GM21529 (cell line): ENCODE data around the gene SLC6A12.
"Not testable (repeated sequence)": the region's sequence is repeated elsewhere in the genome, so short reads cannot be mapped to it uniquely, and the experiment has no call there.

Experiments used
- ATAC-seq: cut with Tn5 transposase; IDR thresholded peaks from one replicate; pipeline ENCODE4 v1.9.1; 2021; ENCODE audit not compliant: unreplicated experiment

Gene SLC6A12

DNA sequence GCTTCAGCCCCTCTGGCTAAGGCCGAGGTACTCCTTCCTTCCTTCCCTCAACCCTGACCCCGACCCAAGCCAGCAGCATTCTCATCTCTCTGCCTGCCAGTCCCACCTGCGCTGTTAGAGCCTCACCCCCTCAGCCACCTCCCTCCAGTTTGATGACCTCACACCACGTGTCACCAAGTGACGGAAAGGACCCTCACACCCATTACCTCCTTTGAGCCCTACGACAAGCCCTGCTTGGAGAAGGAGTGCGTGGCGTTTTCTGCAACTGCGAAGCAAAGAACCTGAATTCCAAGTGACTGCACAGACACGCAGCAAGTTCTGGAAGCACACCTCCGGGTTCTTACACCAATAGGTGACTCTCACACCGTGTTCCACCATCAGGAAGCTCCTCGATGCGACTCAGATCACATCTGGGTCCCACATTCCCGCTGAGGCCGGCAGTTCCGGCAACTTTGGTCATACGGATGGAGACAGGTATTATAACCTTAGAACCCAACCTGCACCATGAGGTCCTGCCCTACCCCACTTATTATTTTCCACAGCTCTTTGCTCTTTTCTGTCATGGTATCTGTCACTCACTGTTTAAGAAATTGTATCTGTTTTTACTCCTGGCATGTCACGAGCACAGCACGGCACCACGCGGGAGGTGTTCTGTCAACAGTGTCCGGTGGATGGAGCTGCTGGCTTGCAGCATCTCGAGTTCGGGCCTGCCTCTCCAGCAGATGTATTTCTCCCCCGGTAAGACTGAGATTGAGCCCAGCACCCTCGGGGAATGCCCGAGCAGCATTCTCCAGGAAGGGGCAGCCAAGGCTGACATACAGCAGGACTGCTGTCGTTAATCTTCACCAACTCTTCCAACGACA is 5.0 kb upstream of the SLC6A12 start:
- ATAC-seq = no peak

DNA sequence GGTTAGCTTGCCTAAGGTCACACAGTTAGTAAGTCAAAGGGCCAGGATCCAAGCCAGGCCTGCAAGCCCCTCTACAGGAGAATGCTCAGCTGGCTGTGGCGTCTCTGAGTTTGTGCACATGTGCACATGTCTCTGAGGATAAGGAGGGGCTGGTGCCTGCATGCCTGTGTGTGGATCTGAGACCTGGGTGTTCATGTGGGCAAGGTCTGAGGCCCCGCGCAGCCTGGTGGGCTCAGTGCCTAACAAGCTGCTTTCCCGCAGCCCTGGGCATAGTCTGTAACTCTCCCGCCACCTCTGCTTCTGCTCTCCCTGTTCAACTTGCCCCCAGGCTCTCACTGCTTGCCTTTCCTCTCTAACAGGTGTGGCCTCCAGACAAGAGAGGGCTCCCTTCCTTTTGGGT is 4.3 kb upstream of the SLC6A12 start:
- no peak for ATAC-seq

DNA sequence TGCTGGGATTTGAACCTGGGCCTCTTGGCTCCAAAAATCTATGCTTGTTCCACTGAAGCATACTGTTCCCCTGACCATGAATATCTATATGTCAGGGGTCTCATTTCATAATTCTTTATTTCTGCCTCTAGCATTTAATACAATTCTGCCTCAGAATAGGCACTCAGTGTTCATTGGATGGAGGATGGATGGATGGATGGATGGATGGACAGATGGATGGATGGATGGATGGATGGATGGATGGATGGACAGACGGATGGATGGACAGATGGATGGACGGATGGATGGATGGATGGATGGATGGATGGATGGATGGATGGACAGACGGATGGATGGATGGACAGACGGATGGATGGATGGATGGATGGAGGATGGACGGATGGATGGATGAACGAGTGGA is 3.1 kb upstream of the SLC6A12 start:
- ATAC-seq = not testable (repeated sequence)

DNA sequence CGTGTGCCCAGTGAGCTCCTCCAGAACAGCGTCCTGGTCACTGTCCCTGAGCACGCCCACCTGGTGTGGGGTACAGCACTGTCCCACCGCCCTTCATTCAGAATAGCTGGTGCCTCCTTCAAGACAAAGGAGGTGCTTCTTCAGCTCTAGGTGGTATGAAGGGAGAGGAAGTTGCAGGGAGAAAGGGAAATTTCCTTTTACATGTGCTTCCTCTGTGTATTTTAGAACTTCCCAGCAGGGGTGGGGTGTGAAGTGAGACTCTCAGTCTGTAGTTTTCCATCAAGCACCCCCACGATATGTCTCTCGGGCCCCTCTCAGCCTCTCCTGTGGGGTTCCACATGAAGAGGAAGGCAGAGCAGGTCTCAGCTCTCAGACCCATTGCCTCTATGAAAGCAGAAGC is 1.2 kb upstream of the SLC6A12 start:
- no peak for ATAC-seq

DNA sequence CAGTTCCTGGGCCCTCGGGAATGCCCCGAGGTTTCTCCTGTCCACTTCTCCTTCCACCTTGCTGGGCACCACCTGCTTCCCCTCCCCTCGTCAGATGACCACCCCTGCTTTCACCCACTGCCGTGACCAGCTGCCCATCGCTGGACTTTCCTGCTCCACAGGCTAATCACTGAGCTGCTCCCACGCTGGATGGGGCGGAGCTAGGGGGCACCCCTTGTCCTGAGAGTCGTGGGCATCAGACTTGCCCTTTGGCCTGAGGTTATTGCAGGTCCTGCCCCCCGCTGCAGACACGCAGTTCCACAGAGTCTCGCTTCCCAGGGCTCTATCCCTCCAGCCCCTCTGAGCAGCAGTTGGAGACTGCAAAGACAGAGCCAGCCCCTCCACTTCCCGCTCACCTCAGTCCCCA is 427 bp downstream of the SLC6A12 start:
- ATAC-seq = no peak

DNA sequence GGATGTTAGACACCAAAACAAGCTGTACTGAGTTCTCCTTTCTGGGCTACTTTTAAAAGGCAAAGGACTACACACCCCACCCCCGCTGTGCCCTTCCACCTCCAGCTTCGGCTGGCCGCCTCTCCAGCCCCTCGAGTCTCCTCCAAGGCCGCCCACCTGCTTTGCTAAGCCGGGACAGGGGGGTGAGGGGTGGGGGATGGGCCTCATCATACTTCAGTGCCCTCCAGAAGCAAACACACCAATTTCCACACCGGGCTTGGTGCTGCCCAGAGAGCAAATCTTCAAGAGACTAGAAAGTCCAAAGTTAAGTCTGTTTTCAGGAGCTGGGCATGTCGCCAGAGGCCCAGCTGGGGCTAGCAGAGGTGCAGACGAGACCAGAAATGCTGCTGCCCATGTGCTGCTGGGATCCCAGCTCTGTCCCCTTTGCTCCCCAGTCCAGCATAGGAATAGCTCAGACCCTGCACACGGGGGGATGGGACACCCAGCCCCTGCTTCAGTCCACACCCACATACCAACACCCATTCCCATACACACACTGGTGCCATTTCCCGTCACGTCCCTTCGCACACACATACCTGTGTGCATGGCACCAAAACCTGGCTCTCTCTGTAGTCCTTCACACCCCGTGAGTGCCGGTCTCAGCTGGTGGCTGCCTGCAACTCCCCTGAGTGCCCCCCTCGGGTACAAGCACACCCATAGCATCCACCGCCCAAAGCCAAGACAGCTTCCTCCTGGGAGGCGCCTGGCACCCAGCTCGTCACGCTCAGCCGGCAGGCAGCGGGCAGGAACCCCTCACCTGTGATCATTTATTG is 1.0 kb downstream of the SLC6A12 start:
- no peak for ATAC-seq

DNA sequence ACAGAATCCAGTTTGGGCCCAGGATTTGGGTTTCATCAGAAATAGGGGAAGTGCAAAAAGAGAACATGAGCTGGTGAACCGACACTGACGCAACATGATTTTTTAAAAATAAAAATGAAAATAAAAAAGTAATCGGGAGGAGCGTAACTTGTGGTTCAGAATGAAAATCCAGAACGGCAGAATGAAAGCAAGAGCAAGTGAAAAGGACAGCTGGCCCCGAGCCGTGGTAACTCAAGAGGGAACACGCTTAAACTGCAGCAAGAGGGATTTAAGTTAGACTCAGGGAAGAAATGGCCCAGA is 1.6 kb downstream of the SLC6A12 start:
- no peak for ATAC-seq

DNA sequence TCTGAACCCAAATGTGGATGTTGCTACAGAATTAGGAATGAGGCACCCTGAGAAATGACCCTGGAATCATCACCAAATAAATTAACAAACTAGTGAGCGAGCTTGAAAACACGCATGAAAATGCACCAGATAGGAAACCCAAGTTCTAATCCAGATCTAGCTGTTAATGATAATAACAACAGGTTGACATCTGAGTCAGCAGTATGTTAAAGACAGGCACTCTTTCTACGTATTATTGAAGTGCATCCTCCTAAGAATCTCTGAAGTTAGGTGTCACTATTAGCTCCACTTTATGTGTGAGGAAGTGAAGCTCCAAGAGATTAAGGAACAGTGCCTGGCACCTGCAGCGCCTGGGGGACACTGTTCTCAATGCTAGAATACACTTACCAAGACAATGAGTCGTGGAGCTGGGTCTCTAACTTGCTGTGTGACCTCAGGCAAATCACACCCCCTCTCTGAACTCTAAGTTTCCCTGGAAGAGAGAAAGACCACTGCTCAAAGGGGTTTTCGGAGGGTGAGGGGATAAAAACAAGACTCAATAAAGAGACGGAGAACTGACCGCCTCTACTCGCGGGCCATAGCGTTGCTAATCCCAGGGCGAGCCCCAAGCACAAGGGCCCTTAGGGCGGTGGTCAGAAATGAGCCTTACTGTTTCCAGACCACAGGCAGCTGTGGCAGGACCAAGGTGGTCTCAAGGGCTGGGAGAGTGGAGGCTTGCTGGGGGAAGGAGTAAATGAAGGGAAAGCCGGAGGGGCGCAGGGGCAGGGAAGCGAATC is 2.1 kb downstream of the SLC6A12 start:
- ATAC-seq = no peak

DNA sequence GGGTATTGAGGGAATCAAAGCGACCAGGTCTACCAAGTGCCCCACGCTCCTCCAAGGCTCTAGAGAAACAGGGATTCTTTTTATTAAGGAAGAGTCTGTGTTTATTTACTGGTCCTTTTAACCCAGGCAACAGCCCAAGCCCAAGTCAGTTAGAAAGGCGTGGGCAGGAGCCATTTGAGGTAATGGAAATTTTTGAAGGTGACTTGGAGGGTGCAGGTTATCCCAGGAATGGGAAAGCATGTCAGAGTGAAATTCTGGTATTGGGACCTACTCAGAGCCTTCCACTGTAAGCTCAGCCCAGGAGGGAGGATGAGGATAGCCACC is 2.9 kb downstream of the SLC6A12 start:
- no peak for ATAC-seq

DNA sequence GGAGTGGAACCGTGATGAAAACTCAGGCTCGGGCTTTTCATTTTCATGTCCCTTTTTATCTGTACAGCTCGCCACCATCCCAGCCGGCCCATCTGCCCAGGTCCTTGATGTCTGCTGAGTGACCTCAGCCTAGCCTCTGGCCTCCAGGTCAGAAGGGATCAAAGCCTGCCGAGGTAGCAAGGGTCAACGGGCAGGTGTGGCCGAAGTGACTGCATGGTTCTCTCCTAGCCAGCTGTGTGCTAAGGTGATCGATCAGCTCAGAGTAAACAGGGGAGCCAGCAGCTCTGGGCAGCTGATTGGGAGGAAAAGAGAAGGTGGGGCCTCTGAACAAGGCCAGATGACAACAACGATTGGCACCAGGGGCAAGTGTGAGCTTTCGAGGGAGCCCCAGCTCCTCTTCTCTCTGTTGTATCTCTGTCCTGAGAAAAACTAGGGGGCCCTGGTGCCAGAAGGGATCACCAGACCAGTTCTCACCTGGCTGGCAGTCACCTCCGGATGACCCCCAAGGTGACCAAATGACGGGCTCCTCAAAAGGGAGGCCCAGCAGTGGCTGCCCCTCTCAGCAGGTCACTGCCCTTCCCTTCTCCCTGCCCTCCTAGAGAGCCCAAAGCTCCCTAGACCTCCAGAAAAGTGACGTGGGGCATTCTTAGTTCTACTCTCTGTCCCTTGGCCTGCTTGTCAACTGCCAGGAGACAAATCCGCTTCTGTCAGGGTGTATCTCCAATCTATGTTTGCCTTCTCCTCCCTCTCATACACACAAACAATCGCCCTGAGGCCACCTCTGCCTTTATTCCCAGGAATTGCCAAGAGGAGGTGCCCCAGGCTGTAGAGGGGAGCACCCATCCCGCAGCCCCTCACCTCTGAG is 3.4 kb downstream of the SLC6A12 start:
- no peak for ATAC-seq

DNA sequence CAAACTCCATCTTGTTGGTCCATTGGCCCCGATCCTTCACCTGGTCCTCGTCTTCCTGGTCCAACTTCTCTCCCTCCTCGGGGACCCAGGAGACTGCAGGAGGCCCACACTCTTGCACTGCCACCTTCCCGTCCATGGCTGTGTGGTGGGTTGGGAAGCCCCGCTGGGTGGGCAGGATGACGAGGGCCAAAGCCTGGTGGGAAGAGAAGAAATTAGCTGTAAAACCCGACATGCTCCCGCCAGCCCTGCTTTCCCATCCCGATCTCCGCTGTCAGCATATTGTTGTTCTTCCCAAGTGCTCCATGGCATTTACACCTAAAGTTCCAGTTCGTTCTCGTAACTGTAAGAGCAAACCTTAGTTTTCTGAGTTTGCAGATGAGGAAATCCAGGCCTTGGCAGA is 4.1 kb downstream of the SLC6A12 start:
- ATAC-seq = no peak

DNA sequence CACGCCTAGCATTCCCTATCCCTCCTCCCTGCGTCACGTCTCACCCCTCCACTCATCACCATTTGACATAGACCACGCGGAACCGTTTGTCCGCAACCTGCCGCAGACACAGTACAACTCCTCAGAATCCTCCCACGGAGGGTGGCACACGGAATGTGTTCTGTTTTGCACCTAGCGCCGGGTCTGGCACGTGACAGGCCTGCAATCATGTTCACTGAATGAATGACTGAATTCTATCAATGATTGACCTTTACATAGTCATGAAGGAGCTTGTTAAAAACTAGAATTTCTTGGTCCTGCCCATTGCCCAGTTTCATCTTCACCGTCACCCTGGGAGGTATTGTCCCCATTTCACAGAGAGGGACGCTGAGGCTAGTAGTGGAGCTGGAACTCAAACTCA is 4.7 kb downstream of the SLC6A12 start:
- ATAC-seq = no peak

DNA sequence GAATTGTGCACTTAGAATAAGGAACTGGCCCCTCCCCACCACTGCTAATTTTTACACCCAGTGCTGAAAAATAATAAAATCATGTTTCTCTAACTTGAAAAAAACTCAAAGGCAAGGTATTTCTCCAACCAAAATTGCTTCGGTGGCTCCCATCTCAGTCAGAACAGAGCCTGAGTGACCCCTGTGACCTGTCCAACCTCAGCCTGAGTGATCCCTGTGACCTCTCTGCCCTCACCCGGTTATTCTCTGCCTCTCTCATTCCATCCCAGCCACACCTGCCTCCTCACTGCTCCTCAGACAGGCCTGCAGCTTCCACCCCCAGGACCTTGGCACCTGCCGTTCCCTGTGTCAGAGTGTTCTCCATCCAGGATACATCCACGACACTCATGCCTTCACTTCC is 5.1 kb downstream of the SLC6A12 start:
- ATAC-seq = no peak

DNA sequence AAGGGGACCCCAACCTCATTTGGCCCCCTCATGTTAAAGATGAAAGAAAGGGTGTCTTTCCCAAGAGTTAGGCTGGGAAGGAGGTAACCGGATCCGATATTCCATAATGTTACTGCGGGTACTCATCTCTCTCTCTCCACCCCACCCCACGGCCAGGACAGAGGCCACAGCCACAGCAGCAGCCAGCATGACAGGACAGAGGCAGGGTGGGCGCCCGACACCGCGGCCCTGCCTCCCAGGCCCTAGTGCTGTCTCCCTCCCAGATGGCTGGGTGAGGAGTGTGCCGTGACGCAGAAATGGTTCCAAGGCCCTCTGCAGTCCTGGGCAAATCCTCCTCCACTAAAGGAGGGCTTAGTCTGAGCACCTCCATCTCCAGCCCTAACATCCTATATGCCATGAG is 6.2 kb downstream of the SLC6A12 start:
- no peak for ATAC-seq

DNA sequence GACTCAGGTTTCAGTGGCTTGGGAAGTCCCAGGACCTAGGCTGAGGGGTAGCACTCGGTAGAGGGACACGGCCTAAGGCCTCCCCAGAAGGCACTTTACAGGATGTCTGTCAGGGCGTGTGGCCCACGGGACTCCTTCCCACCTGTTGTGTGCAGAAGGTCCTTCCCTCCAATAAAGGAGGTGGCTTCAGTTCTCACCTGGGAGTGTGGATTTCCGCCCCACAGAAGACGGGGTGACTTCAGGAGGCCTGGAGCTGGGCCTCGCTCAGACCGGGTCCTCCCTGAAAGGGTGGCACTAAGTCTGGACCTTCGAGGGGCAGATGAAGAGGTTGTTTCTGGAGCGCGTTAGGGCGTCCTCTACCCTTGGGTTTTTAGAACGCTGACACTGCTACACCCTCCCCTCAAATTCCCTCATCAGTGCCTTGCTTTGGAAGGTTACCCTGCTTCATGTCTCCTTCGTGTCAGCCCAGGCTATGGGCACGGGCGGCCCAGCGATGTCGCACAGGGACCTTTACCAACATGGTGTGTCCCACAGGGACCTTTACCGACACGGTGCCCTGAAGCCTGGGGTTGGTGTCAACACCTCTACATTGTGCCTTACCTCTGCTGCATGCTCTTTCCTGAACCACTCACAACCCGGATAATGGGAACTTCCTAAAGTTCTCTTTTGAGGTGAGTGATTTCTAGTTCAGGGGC is 7.1 kb downstream of the SLC6A12 start:
- ATAC-seq = no peak

DNA sequence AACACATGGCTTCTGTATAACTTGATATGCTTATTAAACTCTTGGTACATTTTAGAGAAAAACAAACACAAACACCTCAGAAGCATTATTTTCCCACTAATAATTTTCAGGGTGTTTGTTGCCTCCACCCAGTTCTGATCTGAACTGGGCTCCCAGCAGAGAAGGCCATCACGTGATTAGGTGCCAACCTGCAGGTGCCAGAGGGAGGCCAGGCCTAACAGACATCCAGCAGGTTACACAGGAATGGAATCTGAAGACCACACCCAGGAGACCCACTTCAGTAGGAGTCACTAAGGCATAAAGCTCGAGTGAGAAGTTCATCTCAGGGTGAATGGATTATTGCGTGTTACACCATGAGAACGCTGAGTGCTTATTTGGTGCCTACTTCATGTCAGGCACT is 8.9 kb downstream of the SLC6A12 start:
- no peak for ATAC-seq

DNA sequence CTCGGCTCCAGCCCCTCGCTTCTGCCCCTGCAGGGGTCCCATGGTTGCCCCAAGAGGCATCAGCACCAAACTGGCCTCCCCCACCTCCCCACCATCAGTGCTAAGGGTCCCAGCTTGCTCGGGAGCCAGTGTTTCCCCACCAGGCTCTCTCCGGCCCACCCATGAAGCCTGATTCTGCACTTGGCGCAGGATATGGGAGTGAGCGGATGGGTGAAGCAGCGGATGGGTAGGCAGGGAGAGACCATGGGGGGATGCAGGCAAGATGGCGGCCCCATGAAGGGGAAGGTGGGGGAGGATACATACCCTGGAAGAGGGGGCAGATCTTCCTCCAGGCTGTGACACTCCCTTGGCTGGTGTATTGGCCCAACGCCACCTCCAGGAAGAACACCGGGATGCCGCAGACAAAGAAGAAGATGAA is 9.7 kb downstream of the SLC6A12 start:
- no peak for ATAC-seq

DNA sequence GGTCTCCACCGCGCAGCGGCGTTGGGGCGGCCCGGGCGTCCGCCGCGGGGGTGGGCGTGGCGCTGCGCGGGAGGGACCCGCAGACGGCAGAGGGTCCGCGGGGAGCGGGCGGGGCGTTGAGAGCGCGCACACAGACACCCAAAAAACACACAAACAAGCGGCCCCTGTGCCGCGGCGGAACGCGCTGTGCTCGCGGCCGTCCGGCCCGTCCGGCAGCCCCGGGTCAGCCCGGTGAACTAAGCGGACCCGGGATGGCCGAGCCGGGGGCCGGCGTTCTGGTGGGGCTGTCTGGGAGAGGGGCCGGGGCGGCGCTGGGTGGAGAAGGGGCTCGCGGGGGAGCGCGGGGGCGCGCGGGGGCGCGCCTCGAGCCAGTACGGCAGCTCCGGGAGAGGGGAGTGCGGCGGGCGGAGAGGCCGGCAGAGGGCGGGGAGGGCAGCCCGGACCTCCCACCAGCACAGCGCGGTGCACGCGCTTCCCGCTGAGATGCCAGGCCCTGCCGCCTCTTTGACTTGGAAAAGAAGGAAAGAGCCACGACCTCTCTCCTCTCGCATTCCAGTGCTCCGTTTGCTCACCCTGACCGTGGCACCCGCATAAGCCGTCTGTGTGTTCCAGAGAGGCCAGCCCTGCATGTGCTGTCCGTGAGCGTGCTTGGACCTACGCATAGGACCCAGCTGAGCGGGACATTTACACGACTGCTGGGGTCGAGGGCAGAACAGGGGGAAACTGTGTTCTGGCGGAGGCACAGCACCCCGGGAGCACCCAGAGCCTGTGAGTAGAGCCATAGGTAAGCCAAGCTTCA is 10.3 kb downstream of the SLC6A12 start:
- ATAC-seq = no peak

DNA sequence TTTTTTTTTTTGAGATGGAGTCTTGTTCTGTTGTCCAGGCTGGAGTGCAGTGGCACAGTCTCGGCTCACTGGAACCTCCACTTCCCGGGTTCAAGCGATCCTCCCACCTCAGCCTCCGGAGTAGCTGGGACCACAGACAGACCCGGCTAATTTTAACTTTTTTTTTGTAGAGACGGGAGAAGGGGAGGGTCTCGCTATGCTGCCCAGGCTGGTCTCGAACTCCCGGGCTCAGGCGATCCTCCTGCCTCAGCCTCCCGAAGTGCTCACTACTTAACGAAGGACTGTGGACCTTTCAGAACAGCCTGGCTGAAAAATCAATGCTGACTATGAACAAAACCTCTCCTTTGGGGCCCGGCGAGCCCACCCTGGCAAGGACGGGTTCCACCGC is 10.9 kb downstream of the SLC6A12 start:
- ATAC-seq = no peak
